ENCODE measurements around the gene ANKRD17. TPM values are rescaled to one million over a fixed set of nuclear protein-coding genes. Genes with fewer than 3 reads are reported as not detected.

ANKRD17 gene
- total RNA-seq, 1 donor from 2014 or later: 52.0 TPM

GRCh38 chr4:73250642-73251041, 8.0 kb downstream of the ANKRD17 start:
- H3K9me3 ChIP-seq: no peaks in the 10 kb centered on the region
- no peak overlapping the region for H3K27ac ChIP-seq
- TF ChIP-seq CTCF (IDR thresholded peaks at IDR 0.05): no peak
- H3K27me3 ChIP-seq: no peaks in the 10 kb centered on the region
- no peak overlapping the region for H3K4me3 ChIP-seq
- intact Hi-C loops (cut with DNase I): no loop called here
- H3K36me3 ChIP-seq: no peaks in the 10 kb centered on the region
- no peak for DNase-seq (ENCODE audit: low spot score in 2 of 2)
- H3K4me1 ChIP-seq: peaks cover 0 to 17% of the 10 kb centered on the region in 2 donors

DNA sequence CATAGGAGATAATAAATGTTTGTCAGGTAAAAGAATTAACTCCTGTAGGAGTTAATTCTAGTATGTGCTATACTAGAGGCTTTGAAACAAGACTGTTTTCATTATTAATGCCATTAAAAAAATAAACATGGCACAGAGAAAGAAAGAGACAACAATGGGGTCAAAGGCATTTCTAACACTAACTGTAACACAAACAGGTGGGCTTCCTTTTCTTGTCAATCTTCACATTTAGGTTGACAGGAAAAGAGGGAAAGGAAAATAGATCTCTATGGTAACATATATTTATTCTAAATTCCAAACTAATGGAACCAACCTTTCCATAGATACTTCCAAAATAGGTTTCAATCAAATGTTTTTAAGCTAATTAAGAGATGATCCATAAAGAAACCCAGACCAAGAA, 9.8 kb downstream of the ANKRD17 start:
- intact Hi-C loops (cut with DNase I): no loop called here
- Histone ChIP-seq H3K4me3 (no peak overlapping the region), H3K9me3 (no peaks in the 10 kb centered on the region), H3K4me1 (peaks cover 0 to 8% of the 10 kb centered on the region in 2 donors), H3K36me3 (no peaks in the 10 kb centered on the region), H3K27me3 (no peaks in the 10 kb centered on the region), H3K27ac (no peak overlapping the region)
- TF ChIP-seq CTCF (IDR thresholded peaks at IDR 0.05): no peak
- DNase-seq (ENCODE audit: low spot score in 2 of 2): no peak

- H3K27me3 ChIP-seq: no peaks in the 10 kb centered on the region
- no peak for DNase-seq (ENCODE audit: low spot score in 2 of 2)
- no peaks in the 10 kb centered on the region for H3K9me3 ChIP-seq
- no peak overlapping the region for H3K27ac ChIP-seq
- intact Hi-C loops (cut with DNase I): no loop called here
- H3K36me3 ChIP-seq: no peaks in the 10 kb centered on the region
- H3K4me1 ChIP-seq: peaks cover 0 to 7% of the 10 kb centered on the region in 2 donors
- no peak for TF ChIP-seq CTCF (IDR thresholded peaks at IDR 0.05)
- no peak overlapping the region for H3K4me3 ChIP-seq
Measured at GRCh38 chr4:73248416-73248815, 10.2 kb downstream of the ANKRD17 start.

- Histone ChIP-seq H3K27ac (no peak overlapping the region), H3K4me3 (no peak overlapping the region), H3K9me3 (no peaks in the 10 kb centered on the region), H3K27me3 (no peaks in the 10 kb centered on the region), H3K4me1 (peaks cover 0 to 7% of the 10 kb centered on the region in 2 donors), H3K36me3 (no peaks in the 10 kb centered on the region)
- DNase-seq (ENCODE audit: low spot score in 2 of 2): no peak
- TF ChIP-seq CTCF (IDR thresholded peaks at IDR 0.05): no peak
- intact Hi-C loops (cut with DNase I): no loop called here
Measured at GRCh38 chr4:73247100-73247499, 11.5 kb downstream of the ANKRD17 start.

DNA sequence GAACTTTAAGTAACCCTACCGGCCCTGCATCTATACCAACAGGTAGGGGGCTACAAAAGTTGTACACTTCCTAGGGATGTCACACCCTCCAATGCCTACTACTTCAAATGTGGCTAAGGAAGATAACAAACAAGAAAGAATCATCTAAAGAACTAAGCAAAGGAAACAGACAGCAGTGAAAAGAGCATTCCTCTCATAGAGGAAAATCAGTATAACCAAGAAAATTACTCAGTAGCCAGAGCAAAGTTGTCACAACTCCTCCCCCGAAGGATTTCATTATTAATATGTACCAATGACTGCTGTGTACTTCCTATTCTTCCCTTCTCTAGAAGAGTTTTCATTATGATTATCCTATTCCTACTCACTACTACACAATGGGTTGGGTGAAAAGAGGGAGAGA, 12.6 kb downstream of the ANKRD17 start:
- Histone ChIP-seq H3K27me3 (no peaks in the 10 kb centered on the region), H3K9me3 (no peaks in the 10 kb centered on the region), H3K4me1 (peaks cover 0 to 7% of the 10 kb centered on the region in 2 donors), H3K4me3 (no peak overlapping the region), H3K27ac (no peak overlapping the region), H3K36me3 (no peaks in the 10 kb centered on the region)
- intact Hi-C loops (cut with DNase I): no loop called here
- TF ChIP-seq CTCF (IDR thresholded peaks at IDR 0.05): no peak
- DNase-seq (ENCODE audit: low spot score in 2 of 2): no peak

DNA sequence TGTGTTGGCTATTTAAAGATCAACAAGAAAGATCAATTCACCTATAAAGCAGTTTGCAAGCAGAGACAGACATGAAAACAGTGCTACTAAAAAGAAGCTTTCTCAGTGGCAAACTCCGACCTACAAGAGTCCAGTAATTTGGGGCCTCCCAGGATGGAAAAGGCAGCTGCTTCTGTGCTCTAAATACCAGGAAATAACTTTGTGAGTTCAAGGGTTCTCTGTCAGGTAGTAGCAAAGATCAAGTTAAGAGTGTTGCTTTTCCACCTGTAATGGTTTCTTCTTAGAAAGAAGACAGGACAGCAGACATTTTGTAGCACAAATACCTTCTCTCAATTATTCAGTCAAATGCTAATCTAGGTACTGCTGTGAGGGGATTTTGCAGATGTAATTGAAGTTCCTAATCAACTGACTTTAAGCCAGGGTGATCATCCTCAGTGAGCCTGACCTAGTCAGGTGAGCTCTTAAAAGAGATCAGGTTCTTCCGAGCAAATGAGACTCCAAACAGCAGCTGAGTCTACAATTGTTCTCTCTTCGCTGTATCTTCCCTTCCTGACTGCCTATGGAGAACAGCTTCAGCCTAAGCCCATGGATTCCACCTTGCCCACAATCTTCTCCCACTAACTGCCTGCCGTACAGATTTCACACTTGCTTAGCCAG, 13.5 kb downstream of the ANKRD17 start:
- Histone ChIP-seq H3K27ac (no peak overlapping the region), H3K9me3 (no peaks in the 10 kb centered on the region), H3K36me3 (no peaks in the 10 kb centered on the region), H3K4me1 (peaks cover 0 to 10% of the 10 kb centered on the region in 2 donors), H3K27me3 (no peaks in the 10 kb centered on the region), H3K4me3 (no peak overlapping the region)
- intact Hi-C loops (cut with DNase I): no loop called here
- no peak for DNase-seq (ENCODE audit: low spot score in 2 of 2)
- TF ChIP-seq CTCF (IDR thresholded peaks at IDR 0.05): no peak
